ENCODE results near the gene KCNN2.

Gene KCNN2

GRCh38 chr5:114544561-114544960, 182.7 kb downstream of the KCNN2 start:
- DNase-seq (ENCODE audit: low spot score): no peak

Measured in hepatic stellate cell (primary cell).